H9 (cell line): ENCODE measurements around the gene HOXA2. TPM values are rescaled to one million over a fixed set of nuclear protein-coding genes. Genes with fewer than 3 reads are reported as not detected.

Experiments
- DNase-seq: peaks from one replicate; pipeline ENCODE4 v3.0.0-alpha.2; 2017
- H2AFZ ChIP-seq: one replicate; pipeline ENCODE4 v1.6.1; 2013; ENCODE audit warnings: mild to moderate bottlenecking, low read length, control low read depth, moderate library complexity
- H2AK5ac ChIP-seq: 2 replicates; pipeline ENCODE4 v1.6.1; 2013; ENCODE audit warnings: low read length, control low read depth, mixed read lengths; ENCODE audit not compliant: insufficient read length
- H2BK120ac ChIP-seq: one replicate; pipeline ENCODE4 v1.6.1; 2013; ENCODE audit warnings: low read depth, mild to moderate bottlenecking, low read length, control low read depth, inconsistent platforms; ENCODE audit not compliant: poor library complexity, severe bottlenecking
- H2BK12ac ChIP-seq: 2 replicates; pipeline ENCODE4 v1.6.1; 2013; ENCODE audit warnings: low read length, control low read depth, mixed read lengths, low read depth; ENCODE audit not compliant: insufficient read length
- H2BK15ac ChIP-seq: 2 replicates; pipeline ENCODE4 v1.6.1; 2013; ENCODE audit warnings: low read depth, low read length, control low read depth
- H2BK20ac ChIP-seq: one replicate; pipeline ENCODE4 v1.6.1; 2013; ENCODE audit warnings: low read depth, mild to moderate bottlenecking, low read length, control low read depth, inconsistent platforms; ENCODE audit not compliant: poor library complexity, severe bottlenecking
- H2BK5ac ChIP-seq: 2 replicates; pipeline ENCODE4 v1.6.1; 2013; ENCODE audit warnings: low read length, control low read depth, mixed read lengths; ENCODE audit not compliant: insufficient read length
- H3K14ac ChIP-seq: 2 replicates; pipeline ENCODE4 v1.6.1; 2013; ENCODE audit warnings: low read length, control low read depth; ENCODE audit not compliant: insufficient read depth
- H3K18ac ChIP-seq: 2 replicates; pipeline ENCODE4 v1.6.1; 2013; ENCODE audit warnings: low read depth, mild to moderate bottlenecking, mixed read lengths, low read length, control low read depth; ENCODE audit not compliant: insufficient read length
- H3K23ac ChIP-seq: 2 replicates; pipeline ENCODE4 v1.6.1; 2013; ENCODE audit warnings: low read length, control low read depth, mixed read lengths, low read depth; ENCODE audit not compliant: insufficient read length
- H3K23me2 ChIP-seq: 2 replicates; pipeline ENCODE4 v1.6.1; 2013; ENCODE audit warnings: low read depth, mild to moderate bottlenecking, mixed read lengths, low read length, control low read depth; ENCODE audit not compliant: insufficient read length, poor library complexity, severe bottlenecking
- H3K27ac ChIP-seq: 2 replicates; pipeline ENCODE4 v1.5.1; 2013; ENCODE audit warnings: low read length, control low read depth, mixed read lengths, low read depth; ENCODE audit not compliant: insufficient read length
- H3K27me3 ChIP-seq: 2 replicates; pipeline ENCODE4 v1.6.1; 2013; ENCODE audit warnings: low read length, control low read depth, inconsistent platforms; ENCODE audit not compliant: insufficient read depth
- H3K4ac ChIP-seq: 2 replicates; pipeline ENCODE4 v1.6.1; 2013; ENCODE audit warnings: low read depth, mild to moderate bottlenecking, control low read depth, inconsistent platforms, low read length, moderate library complexity
- H3K4me1 ChIP-seq: 2 replicates; pipeline ENCODE4 v1.6.1; 2013; ENCODE audit warnings: low read length, control low read depth, inconsistent platforms; ENCODE audit not compliant: insufficient read depth
- H3K4me2 ChIP-seq: 2 replicates; pipeline ENCODE4 v1.6.1; 2013; ENCODE audit warnings: low read length, control low read depth, mixed read lengths; ENCODE audit not compliant: insufficient read length, insufficient read depth
- H3K56ac ChIP-seq: 2 replicates; pipeline ENCODE4 v1.6.1; 2013; ENCODE audit warnings: low read depth, mild to moderate bottlenecking, mixed read lengths, low read length, control low read depth; ENCODE audit not compliant: insufficient read length
- H3K79me1 ChIP-seq: 2 replicates; pipeline ENCODE4 v1.6.1; 2013; ENCODE audit warnings: low read depth, mild to moderate bottlenecking, moderate library complexity, low read length, control low read depth, inconsistent platforms; ENCODE audit not compliant: insufficient read depth, poor library complexity, severe bottlenecking
- H3K79me2 ChIP-seq: 2 replicates; pipeline ENCODE4 v1.6.1; 2013; ENCODE audit warnings: low read length, control low read depth, inconsistent platforms; ENCODE audit not compliant: insufficient read depth
- H3K9ac ChIP-seq: 2 replicates; pipeline ENCODE4 v1.6.1; 2013; ENCODE audit warnings: low read length, control low read depth, mixed read lengths; ENCODE audit not compliant: insufficient read length; ENCODE audit errors: extremely low read depth
- H3K9me3 ChIP-seq: one replicate; pipeline ENCODE4 v1.6.1; 2013; ENCODE audit warnings: low read depth, low read length, inconsistent platforms; ENCODE audit not compliant: control insufficient read depth
- H3T11ph ChIP-seq: one replicate; pipeline ENCODE4 v1.6.1; 2013; ENCODE audit warnings: mild to moderate bottlenecking, low read length, control low read depth, inconsistent platforms
- H4K20me1 ChIP-seq: one replicate; pipeline ENCODE4 v1.6.1; 2013; ENCODE audit not compliant: control insufficient read depth, insufficient read length, insufficient read depth
- H4K5ac ChIP-seq: 2 replicates; pipeline ENCODE4 v1.6.1; 2013; ENCODE audit warnings: low read depth, mild to moderate bottlenecking, mixed read lengths, low read length, control low read depth; ENCODE audit not compliant: insufficient read length
- H4K8ac ChIP-seq: replicated peaks from 2 replicates; pipeline ENCODE4 v1.6.1; 2013; ENCODE audit warnings: low read length, control low read depth, mixed read lengths, low read depth; ENCODE audit not compliant: insufficient read length
- H4K91ac ChIP-seq: 2 replicates; pipeline ENCODE4 v1.6.1; 2013; ENCODE audit warnings: low read depth, mild to moderate bottlenecking, moderate library complexity, mixed read lengths, low read length, control low read depth; ENCODE audit not compliant: insufficient read length
- H3K27ac Mint-ChIP-seq, 3 experiments: 2 replicates in 2 of 3; 3 replicates in 1 of 3; pipeline ENCODE4 v1.8.0; 2020 to 2021; ENCODE audit warnings: mixed read lengths in 3 of 3, mild to moderate bottlenecking in 1 of 3, moderate library complexity in 1 of 3
- H3K27me3 Mint-ChIP-seq: 2 replicates; pipeline ENCODE4 v1.8.0; 2021; ENCODE audit warnings: low read depth, mild to moderate bottlenecking, moderate library complexity, mixed read lengths
- H3K36me3 Mint-ChIP-seq, 3 experiments: 2 replicates in 2 of 3; 3 replicates in 1 of 3; pipeline ENCODE4 v1.8.0; 2020 to 2021; ENCODE audit warnings: low read depth in 3 of 3, mixed read lengths in 3 of 3; ENCODE audit not compliant: insufficient read depth in 1 of 3
- H3K4me1 Mint-ChIP-seq, 2 experiments: 2 replicates each; pipeline ENCODE4 v1.8.0; 2020; ENCODE audit warnings: mixed read lengths in 2 of 2
- H3K4me3 Mint-ChIP-seq, 2 experiments: 2 replicates in 1 of 2; 3 replicates in 1 of 2; pipeline ENCODE4 v1.8.0; 2020 to 2021; ENCODE audit warnings: mild to moderate bottlenecking in 2 of 2, mixed read lengths in 2 of 2, moderate library complexity in 1 of 2
- H3K9me3 Mint-ChIP-seq, 2 experiments: 2 replicates in 1 of 2; 3 replicates in 1 of 2; pipeline ENCODE4 v1.8.0; 2020; ENCODE audit warnings: mild to moderate bottlenecking in 2 of 2, mixed read lengths in 2 of 2, moderate library complexity in 1 of 2
- WGBS: extraction: QIAGEN DNeasy Blood & Tissue Kit; methylation state at CpG from one replicate; pipeline ENCODE4 v1.1.7; 2013; ENCODE audit warnings: missing lambda C conversion rate, low lambda C conversion rate, mixed read lengths; ENCODE audit not compliant: insufficient read length; ENCODE audit errors: extremely low coverage; 5-methylcytosine and 5-hydroxymethylcytosine counted together
- total RNA-seq: library from RNA; stranded (reverse); gene quantifications from 2 replicates; pipeline ENCODE4 v1.2.1, GENCODE V29; 2021
- TF ChIP-seq, protein P1 (sequence below): fragments of 200-600 bp; sonication (generic); conservative IDR thresholded peaks from 3 replicates; pipeline ENCODE4 v1.8.0; 2021; ENCODE audit warnings: antibody characterized with exemption, mild to moderate bottlenecking

The HOXA2 gene
- total RNA-seq, 1 experiment from 2014 or later = not detected

DNA sequence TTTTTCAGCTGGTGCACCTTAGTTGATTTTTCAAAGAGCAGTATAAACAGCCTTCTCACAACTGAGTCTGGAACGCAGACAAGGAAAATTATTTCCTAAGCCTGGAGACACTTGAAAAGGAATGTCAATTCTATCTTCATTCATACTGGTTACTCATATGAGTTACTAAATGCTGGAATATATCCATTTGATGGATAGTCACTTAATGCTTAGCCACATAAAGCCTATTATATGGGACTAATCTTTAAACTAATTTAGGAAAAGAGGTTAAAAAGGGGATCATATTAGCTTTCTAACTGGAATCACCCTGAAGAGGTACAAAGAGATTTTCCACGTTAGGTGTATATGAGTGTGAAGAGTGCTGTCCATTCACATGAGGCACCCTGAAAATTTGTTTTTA lies 29.7 kb upstream of the HOXA2 start:
- Histone ChIP-seq H4K91ac (no peak overlapping the region), H2BK120ac (no peak overlapping the region), H3K4ac (no peak overlapping the region), H3K23me2 (no peaks in the 10 kb centered on the region), H2BK12ac (no peak overlapping the region), H3K27me3 (peaks cover 95% of the 10 kb centered on the region), H3K79me2 (no peaks in the 10 kb centered on the region), H4K20me1 (peaks cover 3% of the 10 kb centered on the region), H3K4me2 (no peak overlapping the region), H3K79me1 (no peaks in the 10 kb centered on the region), H2AFZ (no peak overlapping the region), H3K14ac (no peak overlapping the region), H2BK15ac (no peak overlapping the region), H3K9me3 (no peaks in the 10 kb centered on the region), H4K8ac (no peak overlapping the region), H3K27ac (no peak overlapping the region), H3K4me1 (no peaks in the 10 kb centered on the region), H2AK5ac (no peak overlapping the region), H3T11ph (no peak overlapping the region), H3K23ac (no peak overlapping the region), H3K9ac (no peak overlapping the region), H3K56ac (no peak overlapping the region), H4K5ac (no peak overlapping the region), H2BK20ac (no peak overlapping the region), H3K18ac (no peak overlapping the region), H2BK5ac (no peak overlapping the region)
- Mint-ChIP-seq H3K4me3 (no peak overlapping the region), H3K9me3 (peaks cover 0 to 7% of the 10 kb centered on the region in 2 experiments; a peak in 2 of 5 replicates), H3K36me3 (no peaks in the 10 kb centered on the region; a peak in 1 of 7 replicates), H3K4me1 (no peaks in the 10 kb centered on the region), H3K27me3 (peaks cover 97% of the 10 kb centered on the region), H3K27ac (no peak overlapping the region)
- TF ChIP-seq, protein P1, sequence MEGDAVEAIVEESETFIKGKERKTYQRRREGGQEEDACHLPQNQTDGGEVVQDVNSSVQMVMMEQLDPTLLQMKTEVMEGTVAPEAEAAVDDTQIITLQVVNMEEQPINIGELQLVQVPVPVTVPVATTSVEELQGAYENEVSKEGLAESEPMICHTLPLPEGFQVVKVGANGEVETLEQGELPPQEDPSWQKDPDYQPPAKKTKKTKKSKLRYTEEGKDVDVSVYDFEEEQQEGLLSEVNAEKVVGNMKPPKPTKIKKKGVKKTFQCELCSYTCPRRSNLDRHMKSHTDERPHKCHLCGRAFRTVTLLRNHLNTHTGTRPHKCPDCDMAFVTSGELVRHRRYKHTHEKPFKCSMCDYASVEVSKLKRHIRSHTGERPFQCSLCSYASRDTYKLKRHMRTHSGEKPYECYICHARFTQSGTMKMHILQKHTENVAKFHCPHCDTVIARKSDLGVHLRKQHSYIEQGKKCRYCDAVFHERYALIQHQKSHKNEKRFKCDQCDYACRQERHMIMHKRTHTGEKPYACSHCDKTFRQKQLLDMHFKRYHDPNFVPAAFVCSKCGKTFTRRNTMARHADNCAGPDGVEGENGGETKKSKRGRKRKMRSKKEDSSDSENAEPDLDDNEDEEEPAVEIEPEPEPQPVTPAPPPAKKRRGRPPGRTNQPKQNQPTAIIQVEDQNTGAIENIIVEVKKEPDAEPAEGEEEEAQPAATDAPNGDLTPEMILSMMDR = no peak
- no CpG with 5 or more reads among the region's 2 CpGs for WGBS
- DNase-seq = no peak
